NCI-H2196 treated with DMSO at 0.1 percent for 48 hours (cell line): ENCODE measurements around the gene KCNG2.

Source experiments
- DNase-seq: peaks from one replicate; lab custom pipeline; 2025; ENCODE audit not compliant: unreplicated experiment; lab: John Stamatoyannopoulos, UW

The KCNG2 gene

DNA sequence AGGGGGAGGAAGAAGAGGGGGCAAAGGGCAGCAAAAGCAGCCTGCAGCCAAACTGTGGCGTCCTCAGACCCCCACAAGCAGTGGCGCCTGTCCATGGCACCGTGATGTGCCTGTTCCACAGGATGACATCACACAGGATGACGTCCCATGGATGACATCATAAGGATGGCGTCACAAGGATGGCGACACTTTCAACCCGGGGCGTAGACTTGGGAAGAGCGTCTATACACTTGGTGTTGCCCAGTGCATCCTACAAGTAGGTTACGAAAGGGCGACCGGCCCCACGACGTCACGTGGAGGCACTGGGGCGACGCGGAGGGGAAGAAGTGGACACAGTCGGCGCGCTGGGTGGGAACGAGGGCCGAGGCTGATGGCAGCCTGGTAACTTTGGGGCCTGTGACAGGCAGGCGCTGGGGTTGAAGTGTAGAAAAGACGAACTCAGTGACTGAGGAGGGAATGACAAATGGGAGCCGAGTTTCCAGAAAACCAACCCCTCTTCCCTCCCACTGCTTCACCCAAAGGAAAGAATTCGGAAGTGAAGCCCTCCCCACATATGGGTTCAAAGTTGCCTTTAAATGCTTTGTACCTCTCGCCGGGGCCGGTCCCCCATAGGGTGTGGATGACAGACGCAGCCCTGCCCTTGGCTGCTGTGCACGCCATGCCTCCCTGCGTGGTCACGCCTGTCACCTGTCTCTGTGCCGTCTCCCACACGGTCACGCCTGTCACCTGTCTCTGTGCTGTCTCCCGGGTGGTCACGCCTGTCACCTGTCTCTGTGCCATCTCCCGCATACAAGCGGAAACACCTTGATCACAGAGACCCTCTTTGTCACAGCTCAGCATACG is 13.4 kb upstream of the KCNG2 start:
- DNase-seq = no peak

DNA sequence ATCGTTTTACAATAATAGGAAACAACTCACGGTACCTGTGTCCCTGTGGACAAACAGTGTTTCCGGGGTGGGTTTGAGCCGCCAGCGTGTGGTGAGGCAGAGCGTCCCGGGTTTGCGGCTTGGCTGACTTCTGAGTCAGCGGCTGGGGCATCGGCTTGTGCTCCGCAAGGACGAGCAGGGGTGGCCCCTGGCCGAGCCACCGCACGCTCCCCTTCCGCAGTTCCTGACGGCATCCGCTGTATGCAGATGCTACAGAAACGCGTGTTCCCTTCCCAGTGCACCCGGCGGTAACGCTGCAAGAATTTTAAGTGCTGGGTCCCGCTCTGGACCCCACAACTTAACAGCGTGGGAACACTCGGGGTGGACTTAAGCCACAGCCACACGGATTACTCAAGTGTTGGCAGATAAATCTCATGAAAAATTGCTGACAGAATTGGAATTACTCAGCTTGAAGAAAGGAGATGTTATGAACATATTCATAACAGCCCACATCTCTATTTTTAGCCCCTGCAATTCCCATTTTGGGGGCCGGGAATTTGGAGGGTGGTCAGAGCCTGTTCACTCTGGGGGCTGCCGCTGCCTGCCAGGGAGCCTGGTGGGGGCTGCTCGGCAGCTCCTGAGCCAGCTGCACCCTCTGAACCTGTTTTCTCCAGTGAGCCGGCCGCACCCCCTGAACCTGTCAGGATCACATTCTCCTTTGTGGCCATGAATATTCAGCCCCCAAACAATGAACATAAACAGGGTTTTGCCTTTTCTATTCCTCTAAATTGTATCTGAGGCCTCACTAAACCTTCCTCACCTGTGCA is 12.6 kb upstream of the KCNG2 start:
- no peak for DNase-seq

DNA sequence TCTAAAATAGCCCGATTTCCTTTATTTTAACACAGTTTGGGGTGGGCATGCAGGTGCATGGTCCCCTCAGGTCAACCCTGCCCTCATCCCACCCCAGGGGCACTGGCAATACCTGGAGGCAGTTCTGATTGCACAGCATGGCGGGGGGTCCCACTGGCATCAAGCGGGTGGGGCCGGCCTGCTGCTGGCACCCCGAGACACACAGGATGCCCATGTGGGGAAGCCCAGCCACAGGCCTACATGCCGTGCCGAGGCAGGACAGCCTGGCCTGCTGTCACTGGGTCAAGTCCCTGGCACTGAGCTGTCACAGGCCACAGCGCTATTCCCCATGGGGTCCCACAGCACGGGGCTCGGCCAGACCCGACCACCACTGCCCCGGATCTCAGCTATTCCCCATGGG is 11.9 kb upstream of the KCNG2 start:
- DNase-seq = no peak

DNA sequence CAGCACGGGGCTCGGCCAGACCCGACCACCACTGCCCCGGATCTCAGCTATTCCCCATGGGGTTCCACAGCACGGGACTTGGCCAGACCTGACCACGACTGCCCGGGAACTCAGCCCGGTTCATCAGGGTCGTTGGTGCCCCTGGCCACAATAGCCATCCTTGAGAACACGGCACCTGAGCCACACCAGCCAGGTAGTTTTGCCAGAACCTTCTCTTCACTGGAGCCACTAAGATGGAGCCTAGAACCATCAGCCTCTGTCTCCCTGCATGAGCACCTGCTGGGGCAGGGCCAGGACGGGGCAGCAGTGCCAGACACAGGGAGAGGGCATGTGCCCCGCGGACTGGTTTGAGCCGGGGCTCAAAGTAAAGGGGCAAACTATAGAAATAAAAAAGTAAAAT is 11.4 kb upstream of the KCNG2 start:
- no peak for DNase-seq

DNA sequence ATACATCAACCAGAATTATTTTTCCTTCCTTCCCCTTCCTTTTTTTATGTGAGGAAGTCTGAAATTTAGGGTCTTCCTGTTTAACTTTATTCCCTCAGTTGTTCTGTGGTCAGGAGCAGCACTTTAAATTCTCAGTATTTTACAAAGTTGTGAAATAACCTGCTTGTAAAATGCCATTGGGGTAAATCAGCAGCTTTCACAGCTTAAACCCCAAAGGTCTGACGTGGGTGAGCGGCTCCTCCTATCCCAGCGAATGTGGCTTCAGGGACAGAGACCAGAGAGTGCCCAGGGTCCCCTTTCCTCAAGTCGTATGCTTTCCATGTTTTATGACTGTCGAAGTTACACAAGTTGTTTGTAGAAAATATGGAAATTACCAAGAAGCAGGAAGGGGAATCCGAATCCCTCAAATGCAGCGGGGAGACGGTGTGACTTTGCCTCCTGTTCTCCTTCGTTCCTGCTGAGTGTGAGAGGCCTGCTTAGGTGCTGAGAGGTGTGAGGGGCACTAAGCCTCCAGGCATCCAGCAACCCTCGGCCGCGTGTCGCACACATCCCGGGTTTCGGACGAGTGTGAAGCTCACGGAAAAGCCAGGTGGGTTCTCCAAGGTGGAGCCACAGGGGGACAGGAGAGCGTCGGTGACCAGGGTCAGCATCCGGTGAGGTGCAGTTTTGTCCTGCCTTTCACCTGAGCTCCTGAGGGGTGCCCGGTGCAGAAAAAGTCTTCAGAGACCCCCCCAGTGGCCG is 10.8 kb upstream of the KCNG2 start:
- DNase-seq = no peak

DNA sequence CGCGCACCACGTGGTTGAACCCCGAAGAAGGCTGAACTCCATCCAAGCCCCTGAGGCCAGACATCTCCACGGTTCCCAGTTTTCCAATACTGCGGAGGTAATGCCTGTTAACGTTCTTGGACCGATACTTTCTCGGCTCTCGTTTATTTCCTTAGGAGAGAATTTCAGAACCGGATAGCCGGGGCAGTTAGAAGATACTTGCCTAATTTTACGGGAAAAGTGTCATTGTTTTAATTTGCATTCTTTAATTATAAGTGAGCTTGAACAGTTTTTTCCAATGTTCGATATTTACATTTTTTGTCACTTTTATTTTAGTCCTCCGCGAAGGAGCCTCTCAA is 10.2 kb upstream of the KCNG2 start:
- DNase-seq = no peak

DNA sequence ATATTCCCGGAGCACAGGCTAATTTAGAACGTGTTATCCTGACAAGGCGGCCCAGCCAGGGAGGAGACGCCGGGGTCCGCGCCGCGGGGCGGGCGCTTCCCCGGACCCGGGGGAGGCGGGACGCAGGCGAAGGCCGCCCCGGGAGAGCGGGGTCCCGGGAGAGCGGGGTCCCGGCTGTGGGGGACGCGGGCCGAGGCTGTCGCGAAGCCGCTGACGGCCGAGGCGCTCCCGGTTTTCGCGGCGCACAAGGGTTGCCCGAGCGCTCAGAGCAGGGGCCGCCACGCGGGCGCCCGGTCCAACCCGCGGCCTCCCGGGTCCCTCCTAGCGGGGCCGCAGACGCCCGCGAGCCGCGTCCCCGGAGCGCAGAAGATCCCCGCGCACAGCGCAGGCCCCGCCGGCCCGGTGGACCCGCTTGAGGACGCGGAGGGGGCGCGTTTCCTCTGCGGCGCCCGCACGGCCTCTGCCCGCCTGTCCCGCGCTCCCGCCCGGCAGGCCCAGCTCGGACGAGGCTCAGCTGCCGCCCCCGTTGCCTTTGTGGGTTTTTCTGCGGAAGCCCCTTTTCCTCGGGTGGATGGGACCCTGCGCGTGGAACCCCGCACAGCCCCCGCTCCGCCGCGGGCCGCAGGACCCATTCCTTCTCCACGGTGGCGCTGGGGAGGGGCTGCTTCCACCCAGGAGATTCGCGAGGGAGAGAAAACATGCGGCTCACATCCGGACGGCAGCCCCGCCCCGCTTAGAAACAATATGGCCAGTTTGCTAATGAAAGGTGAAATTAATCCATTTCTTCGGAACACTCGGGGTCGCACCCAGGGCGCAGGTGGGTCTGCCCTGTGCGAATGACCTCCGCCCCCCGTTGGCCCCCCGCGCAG is 9.6 kb upstream of the KCNG2 start:
- DNase-seq = no peak

DNA sequence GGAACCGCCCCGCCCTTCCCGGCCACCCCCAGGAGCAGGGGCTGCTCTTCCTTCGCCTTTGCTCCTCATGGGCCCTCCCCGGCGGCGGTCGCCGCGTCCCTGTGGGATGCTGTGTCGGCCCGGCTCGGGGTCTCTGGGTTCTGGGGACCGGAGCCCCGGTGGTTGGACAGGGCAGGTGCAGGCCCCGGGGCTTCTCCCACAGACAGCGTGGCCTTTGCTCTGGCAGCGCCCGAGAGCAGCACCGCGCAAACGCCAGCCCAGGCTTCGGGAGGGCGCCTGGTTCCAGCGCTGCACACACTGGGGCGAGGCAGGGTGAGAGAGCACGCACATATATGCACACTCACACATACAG is 9.0 kb upstream of the KCNG2 start:
- DNase-seq = no peak

DNA sequence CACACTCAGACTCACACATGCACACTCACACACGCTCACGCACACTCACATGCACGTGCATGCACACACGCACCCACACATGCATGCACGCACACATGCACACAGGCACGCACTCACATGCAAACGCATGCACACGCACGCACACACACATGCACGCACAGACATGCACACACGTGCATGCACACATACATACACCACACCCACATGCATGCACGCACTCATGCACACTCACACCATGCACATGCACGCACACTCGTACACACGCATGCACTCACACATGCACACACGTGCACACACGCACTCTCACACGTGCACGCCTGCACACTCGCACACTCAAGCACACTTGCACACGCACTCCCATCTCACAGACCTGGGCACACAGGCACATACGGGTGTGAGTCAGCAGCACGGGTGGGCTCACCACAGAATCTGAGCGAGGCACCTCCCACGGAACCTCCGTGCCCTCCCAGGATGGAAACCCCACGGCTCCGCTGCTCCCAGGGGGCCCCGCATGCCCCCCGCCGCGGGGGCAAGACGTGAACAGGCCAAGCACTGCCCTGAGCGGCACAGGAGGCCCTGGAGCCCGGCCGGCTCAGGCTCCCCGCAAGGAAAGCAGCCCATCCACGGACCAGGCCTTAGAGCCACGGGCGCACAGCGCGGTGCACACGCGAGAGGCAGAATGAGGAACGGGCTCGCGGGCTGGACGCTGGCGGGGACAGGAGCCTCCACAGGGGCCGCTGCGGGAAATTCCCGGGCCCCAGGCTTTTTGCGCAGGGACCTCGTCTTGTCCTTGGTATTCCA is 8.4 kb upstream of the KCNG2 start:
- no peak for DNase-seq

DNA sequence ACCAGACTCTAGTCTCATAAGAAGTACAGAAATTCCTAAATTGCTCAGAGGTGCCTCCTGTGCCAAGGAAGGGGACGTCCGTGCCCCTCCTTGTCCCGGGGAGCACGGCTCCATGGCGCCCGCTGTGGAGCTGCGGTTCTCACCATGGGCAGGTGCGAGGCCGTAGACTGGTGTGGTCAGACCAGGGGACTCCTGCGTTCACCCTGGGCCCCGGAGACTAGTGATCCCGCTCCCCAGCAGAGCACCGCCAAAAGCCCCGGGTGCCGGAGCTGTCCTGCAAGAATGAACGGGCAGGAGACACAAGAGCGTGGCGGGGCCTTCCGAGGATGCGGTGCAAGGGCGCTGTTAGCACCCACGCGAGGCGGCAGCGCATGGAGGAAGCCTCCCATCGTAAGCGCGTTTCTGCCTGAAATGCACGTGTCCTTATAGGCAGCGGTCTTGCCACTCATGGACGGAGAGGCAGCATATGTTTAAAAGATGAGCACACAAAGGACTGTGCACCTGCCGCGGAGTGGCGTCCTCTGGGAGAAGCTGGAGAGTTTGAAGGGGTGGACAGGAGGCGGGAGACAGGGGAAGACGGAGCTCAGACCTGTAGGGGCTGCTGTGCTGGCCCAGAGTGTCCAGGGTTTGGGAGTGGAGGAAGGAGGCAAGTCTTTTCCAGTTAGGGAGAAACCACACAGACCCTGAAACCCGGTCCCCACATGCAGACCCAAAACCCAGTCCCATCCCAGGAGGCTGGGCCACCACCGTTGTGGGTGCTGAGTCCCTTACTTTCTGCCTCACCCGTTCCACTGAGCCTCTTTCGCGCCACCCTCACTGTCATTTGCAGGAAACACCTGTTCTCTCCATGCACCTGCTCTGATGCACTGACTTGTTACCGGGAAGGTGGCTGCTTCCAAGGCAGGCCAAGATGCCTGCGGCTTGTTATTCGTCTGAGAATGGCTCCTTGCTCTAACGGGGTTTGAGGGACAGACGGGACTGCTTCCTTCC is 7.5 kb upstream of the KCNG2 start:
- DNase-seq = no peak

DNA sequence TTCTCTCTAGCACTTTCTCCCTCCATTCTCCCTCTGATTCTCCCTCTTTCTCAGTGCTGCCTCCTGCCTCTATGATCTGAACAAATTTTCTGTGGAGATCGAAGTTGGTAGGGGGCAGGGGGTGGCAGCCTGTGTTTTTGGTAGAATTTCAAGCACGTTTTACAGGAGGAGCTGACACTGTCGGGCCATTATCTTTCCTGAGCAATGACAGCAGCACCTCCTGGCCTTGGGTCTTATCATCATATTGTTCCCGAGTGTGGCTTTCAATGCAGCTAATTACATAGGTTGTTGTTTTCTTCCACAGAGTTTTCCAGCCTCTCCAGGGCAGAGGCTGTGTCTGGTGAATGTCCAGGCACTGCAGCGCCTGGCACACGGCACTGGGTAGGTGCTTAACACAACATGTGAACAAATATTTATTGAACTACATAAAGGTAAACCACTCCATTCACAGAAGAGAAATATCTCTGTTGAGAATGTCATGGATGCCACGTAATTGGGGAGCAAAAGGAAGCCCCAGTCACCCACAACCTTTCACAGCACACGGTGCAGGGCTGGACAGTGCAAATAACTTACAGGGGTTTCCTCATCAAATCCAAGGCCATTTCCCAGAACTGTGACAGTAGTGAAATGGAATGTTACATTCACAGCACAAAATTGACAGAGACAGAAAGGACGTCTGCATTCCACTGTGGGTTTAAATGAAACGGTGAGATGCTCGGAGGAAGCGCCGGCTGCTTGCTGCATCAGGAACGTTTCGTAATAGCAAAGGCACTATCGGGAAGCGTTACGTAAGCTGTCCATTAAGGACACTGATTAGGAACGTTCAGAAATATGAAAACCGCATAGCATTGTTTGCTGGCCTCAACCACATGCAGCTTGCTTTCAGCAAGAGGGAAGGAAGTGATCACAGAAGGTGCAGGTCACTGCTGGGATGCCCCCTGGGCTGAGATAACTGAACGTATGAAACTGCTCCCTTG is 6.5 kb upstream of the KCNG2 start:
- no peak for DNase-seq

DNA sequence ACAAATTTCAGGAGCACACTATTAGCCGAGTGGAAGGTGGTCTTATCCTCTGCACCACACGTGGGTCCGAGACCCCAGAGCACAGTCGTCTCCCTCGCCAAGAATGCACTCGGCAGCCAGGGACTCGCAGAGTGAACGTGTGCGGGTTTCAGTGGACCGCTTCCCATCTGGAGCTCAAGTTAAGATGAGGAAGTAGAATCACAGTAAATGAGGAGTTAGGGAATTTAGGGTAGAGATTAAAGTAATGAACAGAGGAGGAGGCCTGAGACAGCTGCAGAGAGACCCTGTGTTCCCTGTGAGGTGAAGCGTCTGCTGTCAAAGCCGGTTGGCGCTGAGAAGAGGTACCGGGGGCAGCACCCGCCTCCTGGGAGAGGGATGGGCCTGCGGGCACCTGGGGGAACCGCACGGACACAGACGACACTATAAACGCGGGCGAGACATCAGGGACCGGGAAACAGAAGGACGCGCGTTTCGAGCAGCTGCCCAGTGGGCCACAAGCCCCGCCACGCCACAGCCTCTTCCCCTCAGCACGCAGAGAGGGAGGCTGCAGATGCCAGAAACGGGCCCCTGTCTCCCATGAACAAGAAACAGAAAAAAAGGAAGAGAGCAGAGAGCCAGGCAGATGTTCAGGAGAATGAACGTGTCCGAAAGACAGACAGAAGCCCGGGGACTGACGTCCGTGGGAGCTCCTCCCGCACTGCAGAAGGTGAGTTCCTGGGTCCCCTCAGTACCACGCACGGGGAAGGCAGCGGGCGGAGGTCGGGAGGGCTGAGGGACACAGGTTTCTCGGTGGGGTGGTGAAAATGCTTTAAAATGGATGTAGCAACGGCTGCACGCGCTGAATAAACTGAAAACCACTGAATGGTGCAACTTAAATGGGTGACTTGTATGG is 5.4 kb upstream of the KCNG2 start:
- DNase-seq = no peak

DNA sequence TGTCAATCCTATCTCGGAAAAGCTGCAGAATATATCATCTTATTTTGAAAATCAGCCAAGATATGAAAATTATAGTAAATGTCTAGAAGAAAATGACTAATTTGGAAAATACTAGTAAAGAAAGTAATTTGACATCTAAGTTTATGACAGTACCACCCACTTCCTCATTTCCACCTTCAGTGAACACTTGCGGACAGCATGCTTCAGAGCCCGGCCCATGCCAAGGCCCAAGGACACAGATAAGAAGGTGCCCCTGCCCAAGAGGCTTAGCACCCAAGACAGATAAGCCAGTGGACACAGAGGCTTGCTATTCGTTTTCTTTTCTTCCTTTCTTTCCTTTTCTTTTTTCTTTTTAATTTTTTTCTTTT is 4.8 kb upstream of the KCNG2 start:
- DNase-seq = no peak

DNA sequence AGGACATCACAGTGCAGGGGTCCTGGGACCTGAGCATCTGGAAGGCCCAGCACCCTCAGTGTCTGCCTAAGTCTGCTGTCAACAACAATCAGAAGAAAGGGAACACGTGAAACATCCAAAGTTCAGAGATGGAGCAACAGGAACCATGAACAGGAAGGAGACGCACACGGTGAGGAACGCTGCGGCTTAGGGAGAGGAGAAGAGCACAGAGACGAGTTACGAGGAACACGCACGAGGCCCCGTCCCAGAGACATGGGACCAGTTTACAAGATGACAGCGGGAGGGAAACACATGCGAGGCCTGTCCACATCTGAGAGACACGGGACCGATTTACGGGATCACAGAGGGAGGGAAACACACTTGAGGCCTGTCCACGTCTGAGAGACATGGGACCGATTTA is 2.9 kb upstream of the KCNG2 start:
- DNase-seq = no peak

DNA sequence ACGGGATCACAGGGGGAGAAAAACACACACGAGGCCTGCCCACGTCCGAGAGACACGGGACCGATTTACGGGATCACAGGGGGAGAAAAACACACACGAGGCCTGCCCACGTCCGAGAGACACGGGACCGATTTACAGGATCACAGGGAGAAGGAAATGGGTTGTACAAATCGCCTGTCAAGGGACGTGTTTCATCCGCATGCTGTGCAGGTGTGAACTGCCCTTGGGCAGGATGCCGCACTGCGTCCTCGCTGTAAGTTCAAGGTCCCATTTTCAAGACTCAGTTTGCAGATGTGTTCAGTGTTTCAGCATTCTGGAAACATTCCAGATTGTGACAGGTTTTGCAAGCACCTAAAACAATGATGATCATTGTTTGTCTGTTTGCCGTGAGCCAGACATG is 2.3 kb upstream of the KCNG2 start:
- DNase-seq = no peak

DNA sequence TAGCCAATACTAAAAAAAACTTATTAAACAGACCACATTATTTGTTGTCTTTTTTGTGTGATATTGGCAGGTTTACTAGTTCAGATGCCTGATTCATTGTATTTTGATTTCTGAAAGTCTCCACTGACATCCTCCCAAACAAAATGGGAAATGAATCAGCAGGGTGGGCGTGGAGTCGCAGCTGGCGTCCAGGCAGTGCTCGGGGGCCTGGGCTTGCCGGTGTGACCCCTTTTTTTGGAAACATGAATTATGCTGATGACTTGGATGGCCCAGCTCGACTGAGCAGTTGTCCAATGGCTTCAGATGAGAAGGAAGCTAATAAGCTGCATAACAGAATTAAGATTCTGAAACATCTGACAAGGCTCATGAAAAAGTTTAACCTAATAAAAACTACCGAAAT is 1.7 kb upstream of the KCNG2 start:
- DNase-seq = no peak
